C4-2B (cell line): ENCODE results near the gene FBXL17.
A peak's percentile ranks its signal among the peaks of the same experiment; 100 is the strongest.

Experiments
- H3K27ac ChIP-seq: fragments of 450-650 bp; 2 replicates; pipeline ENCODE4 v1.5.1; 2017
- ZFX ChIP-seq: fragments of 450-650 bp; IDR thresholded peaks from 2 replicates; pipeline ENCODE4 v1.6.1; 2017
- TF ChIP-seq, protein P1 (sequence below): fragments of 450-650 bp; conservative IDR thresholded peaks from 2 replicates; pipeline ENCODE4 v1.5.1; 2017; ENCODE audit warnings: mild to moderate bottlenecking

The FBXL17 gene

DNA sequence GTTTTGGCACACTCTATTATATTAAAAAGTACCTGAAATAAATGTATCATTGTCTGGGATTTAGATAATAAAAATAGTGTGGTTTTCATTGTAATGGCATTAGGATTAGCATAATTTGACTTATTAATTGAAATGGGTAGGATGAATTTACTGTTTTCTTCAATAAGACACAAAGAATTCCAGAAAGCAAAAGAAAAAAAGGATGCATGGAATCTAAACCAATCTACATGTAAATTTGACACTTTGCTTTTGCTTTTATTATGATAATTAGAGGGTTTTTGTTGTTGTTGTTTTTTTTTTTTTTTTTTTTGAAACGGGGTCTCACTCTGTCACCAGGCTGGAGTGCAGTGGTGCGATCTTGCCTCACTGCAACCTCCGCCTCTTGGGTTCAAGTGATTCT is 406.3 kb downstream of the FBXL17 start:
- peak overlapping the region; percentile 45 for H3K27ac ChIP-seq
- TF ChIP-seq, protein P1, sequence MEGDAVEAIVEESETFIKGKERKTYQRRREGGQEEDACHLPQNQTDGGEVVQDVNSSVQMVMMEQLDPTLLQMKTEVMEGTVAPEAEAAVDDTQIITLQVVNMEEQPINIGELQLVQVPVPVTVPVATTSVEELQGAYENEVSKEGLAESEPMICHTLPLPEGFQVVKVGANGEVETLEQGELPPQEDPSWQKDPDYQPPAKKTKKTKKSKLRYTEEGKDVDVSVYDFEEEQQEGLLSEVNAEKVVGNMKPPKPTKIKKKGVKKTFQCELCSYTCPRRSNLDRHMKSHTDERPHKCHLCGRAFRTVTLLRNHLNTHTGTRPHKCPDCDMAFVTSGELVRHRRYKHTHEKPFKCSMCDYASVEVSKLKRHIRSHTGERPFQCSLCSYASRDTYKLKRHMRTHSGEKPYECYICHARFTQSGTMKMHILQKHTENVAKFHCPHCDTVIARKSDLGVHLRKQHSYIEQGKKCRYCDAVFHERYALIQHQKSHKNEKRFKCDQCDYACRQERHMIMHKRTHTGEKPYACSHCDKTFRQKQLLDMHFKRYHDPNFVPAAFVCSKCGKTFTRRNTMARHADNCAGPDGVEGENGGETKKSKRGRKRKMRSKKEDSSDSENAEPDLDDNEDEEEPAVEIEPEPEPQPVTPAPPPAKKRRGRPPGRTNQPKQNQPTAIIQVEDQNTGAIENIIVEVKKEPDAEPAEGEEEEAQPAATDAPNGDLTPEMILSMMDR = no peak
- no peak for TF ChIP-seq ZFX

DNA sequence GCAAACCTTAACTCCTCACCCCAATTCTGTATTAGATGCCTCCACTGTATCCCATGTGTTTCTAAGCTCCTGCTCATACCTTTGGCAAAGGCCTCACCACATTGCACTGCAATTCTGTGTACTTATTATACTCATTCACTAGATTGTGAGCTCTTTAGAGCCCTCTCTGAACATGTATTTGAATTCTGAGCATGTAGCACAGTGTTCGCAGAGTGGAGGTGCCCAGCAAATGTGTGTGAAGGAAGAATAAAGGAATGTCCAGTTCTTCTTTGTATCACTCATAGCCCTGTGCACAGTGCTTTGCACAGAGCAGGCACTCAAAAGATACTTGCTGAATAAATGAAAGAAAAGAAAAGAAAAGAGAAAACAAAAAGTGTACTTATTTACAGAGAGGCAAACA is 410.1 kb downstream of the FBXL17 start:
- peak overlapping the region; percentile 34; the same call in 1 of the 2 replicates for H3K27ac ChIP-seq
- TF ChIP-seq, protein P1 = no peak
- no peak for TF ChIP-seq ZFX

DNA sequence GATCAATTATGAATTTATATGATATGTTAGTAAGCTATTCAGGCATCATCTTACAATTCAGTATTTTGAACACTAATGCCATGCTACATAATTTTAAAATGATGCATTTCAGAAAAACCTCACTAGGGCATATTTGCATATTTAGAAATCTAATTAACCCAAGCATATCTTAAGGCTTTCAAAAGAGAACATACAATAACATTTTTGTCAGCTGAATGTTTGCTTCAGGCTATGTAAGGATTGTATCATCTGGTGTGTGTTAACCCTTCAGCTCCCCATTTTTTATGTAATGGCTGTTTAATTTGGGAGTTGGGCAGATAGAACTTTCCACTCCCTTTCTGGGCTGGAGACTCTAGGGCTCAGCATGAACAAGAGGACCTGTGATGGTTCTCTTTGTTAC is 412.1 kb downstream of the FBXL17 start:
- H3K27ac ChIP-seq = no peak overlapping the region
- TF ChIP-seq, protein P1 = no peak
- no peak for TF ChIP-seq ZFX

DNA sequence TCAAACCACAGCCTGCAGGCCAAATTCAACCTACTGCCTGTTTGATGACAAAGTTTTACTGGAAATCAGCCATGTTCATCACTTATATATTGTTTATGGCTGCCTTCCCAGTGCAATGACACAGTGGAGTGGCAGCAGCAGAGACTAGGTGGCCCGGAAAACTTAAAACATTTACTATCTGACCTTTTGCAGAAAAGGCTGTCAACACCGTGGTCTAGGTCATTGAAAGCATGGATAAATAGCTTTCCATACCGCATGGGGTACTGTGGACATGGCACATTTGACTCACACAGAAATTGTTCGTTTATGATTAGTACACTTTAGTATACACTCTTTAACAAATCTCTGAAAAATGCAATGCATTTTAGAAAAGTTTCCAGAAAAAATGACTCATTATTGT is 412.9 kb downstream of the FBXL17 start:
- TF ChIP-seq ZFX = no peak

DNA sequence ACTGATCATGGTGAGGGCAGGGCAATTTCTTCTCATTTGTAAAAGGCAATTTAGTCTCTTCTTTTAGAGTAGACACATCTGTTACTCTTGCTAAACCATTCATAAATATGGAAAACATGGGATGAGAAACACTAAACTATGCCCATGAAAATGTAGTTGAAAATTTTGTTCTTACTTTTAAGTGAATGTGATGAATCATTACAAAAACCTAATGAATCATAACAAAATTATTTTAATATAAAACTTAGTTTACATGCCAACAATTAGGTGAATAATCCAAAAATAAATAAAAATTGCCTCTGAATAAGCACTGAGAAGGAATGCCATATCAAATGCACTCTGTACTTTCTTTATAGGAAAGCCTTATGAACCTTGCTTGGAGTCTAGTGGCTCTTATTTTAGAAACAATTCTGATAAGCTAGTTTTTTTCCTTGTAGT is 413.5 kb downstream of the FBXL17 start:
- TF ChIP-seq, protein P1 = no peak
- no peak for TF ChIP-seq ZFX
- no peak overlapping the region for H3K27ac ChIP-seq

More for the DNA sequence above, 412.9 kb downstream of the FBXL17 start:
- no peak overlapping the region for H3K27ac ChIP-seq

DNA sequence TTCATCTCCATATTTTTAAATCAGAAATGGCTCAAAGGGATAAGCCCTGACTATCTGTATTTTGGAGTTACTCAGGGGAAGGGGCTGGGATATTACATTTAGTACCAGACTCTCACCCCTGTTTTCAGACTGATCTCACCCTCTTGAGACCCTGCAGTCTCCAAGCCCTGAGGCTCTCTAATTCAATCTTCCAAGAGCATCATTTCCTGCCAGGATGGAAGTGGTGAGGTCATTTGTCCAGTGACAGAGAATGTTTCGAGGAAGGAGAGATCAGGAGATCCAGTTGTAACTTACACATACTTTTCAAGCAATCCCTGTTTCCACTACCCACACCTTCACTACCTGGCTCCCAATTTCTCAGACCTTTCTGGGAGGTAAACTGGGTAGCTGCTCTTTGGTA is 415.7 kb downstream of the FBXL17 start:
- TF ChIP-seq, protein P1 = no peak
- no peak for TF ChIP-seq ZFX
- H3K27ac ChIP-seq = peak overlapping the region; percentile 34; the same call in 1 of the 2 replicates

DNA sequence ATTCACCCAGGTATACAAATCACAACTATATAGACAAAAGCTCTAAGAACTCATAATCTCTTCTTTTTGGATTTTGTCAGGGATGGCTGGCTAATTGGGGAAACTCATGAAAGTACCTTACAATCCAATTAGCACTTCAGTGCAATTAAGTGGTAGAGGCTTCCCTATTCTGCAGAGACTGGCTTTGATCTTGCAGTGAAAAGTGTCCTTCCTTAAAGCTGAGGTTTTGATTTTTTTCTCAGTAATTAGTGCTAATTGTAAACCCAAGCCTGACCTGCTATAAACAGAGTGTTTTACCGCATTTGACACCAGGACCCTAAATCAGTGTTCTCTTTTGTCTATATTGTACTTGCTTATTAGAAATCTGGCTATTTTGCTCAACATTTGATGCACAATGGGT is 417.2 kb downstream of the FBXL17 start:
- TF ChIP-seq ZFX = no peak
- TF ChIP-seq, protein P1 = no peak
- H3K27ac ChIP-seq = no peak overlapping the region

DNA sequence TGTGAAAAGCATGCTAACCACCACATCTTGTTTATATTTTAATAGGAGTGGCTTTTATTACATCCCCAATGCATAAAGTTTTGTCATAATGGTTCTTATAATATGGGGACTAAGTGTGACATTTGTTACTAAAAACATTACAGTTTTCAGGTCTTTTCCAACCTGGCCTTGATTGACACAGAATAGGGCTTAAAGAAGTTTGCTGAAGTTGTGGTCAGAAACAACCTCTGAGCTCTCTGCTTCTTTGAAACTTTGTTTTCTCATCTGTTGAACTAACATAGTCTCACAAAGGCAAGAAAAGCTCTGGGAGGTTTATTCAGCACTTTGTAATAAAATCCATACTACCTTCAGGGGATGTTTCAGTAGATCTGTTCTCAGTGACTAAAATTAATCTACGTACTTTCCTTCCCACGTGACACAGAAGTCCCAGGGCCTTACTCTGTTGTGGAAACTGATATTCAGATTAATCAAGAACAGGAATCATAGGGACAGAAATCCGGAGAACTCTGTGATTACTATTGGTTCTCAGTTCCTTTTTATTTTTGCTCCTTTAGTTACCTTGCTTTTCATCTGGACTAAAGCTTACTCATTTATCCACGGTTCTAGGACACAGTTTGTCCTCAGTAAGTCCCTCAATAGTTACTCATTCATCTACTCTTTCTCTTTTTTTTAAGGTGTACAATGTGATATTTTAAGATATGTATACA is 422.2 kb downstream of the FBXL17 start:
- H3K27ac ChIP-seq = no peak overlapping the region
- TF ChIP-seq, protein P1 = no peak
- TF ChIP-seq ZFX = no peak
